ENCODE measurements around the gene TET2. TPM values are rescaled to one million over a fixed set of nuclear protein-coding genes. Genes with fewer than 3 reads are reported as not detected.

Gene TET2
- total RNA-seq, 1 experiment from 2014 or later, result 22.8 TPM

- ChIA-PET CTCF (no interaction called here), POLR2A (ENCODE audit: low non-redundant PET) (no interaction called here)
- H3K36me3 ChIP-seq (ENCODE audit: insufficient read depth, low read length, poor library complexity, severe bottlenecking), result peaks cover 43% of the 10 kb centered on the region
- H3K4me3 ChIP-seq (ENCODE audit: low read depth, low read length, poor library complexity, severe bottlenecking), result no peak overlapping the region
- H3K27me3 ChIP-seq (replicated peaks; ENCODE audit: insufficient read depth, low read depth, low read length, poor library complexity), result no peaks in the 10 kb centered on the region
- no peak for DNase-seq (ENCODE audit: low spot score)
- no TSS peak for BruUV-seq (replicated peaks)
- intact Hi-C loops (cut with micrococcal nuclease; ENCODE audit: unreplicated experiment), result no loop called here
- no peak for TF ChIP-seq CTCF (conservative IDR thresholded peaks at IDR 0.05; ENCODE audit: low read depth, low read length)
- no peak for TF ChIP-seq EZH2 (IDR thresholded peaks at IDR 0.05; ENCODE audit: borderline replicate concordance, low read depth, low read length, poor library complexity, severe bottlenecking)
- no peaks in the 10 kb centered on the region for H3K4me1 ChIP-seq (ENCODE audit: insufficient read depth, low read length, poor library complexity, severe bottlenecking)
- H3K27ac ChIP-seq (ENCODE audit: low read depth, low read length, poor library complexity, severe bottlenecking), result no peak overlapping the region
- no peaks in the 10 kb centered on the region for H3K9me3 ChIP-seq (ENCODE audit: low read depth, low read length, poor library complexity, severe bottlenecking)
Observed at GRCh38 chr4:105276361-105277104, 129.9 kb downstream of the TET2 start.

- H3K27ac ChIP-seq (ENCODE audit: low read depth, low read length, poor library complexity, severe bottlenecking), result no peak overlapping the region
- ChIA-PET CTCF (no interaction called here), POLR2A (ENCODE audit: low non-redundant PET) (no interaction called here)
- no peaks in the 10 kb centered on the region for H3K27me3 ChIP-seq (replicated peaks; ENCODE audit: insufficient read depth, low read depth, low read length, poor library complexity)
- H3K36me3 ChIP-seq (ENCODE audit: insufficient read depth, low read length, poor library complexity, severe bottlenecking), result peaks cover 35% of the 10 kb centered on the region
- no peak for TF ChIP-seq EZH2 (IDR thresholded peaks at IDR 0.05; ENCODE audit: borderline replicate concordance, low read depth, low read length, poor library complexity, severe bottlenecking)
- no peaks in the 10 kb centered on the region for H3K4me1 ChIP-seq (ENCODE audit: insufficient read depth, low read length, poor library complexity, severe bottlenecking)
- no peak for DNase-seq (ENCODE audit: low spot score)
- H3K9me3 ChIP-seq (ENCODE audit: low read depth, low read length, poor library complexity, severe bottlenecking), result no peaks in the 10 kb centered on the region
- H3K4me3 ChIP-seq (ENCODE audit: low read depth, low read length, poor library complexity, severe bottlenecking), result no peak overlapping the region
- intact Hi-C loops (cut with micrococcal nuclease; ENCODE audit: unreplicated experiment), result no loop called here
- no TSS peak for BruUV-seq (replicated peaks)
Observed at GRCh38 chr4:105277702-105278101, 131.0 kb downstream of the TET2 start.

- peaks cover 27% of the 10 kb centered on the region for H3K36me3 ChIP-seq (ENCODE audit: insufficient read depth, low read length, poor library complexity, severe bottlenecking)
- no peaks in the 10 kb centered on the region for H3K9me3 ChIP-seq (ENCODE audit: low read depth, low read length, poor library complexity, severe bottlenecking)
- no peak overlapping the region for H3K4me3 ChIP-seq (ENCODE audit: low read depth, low read length, poor library complexity, severe bottlenecking)
- ChIA-PET POLR2A (ENCODE audit: low non-redundant PET) (no interaction called here), CTCF (no interaction called here)
- TF ChIP-seq CTCF (conservative IDR thresholded peaks at IDR 0.05; ENCODE audit: low read depth, low read length) (no peak), EZH2 (IDR thresholded peaks at IDR 0.05; ENCODE audit: borderline replicate concordance, low read depth, low read length, poor library complexity, severe bottlenecking) (no peak)
- no TSS peak for BruUV-seq (replicated peaks)
- DNase-seq (ENCODE audit: low spot score), result no peak
- no peak overlapping the region for H3K27ac ChIP-seq (ENCODE audit: low read depth, low read length, poor library complexity, severe bottlenecking)
- H3K4me1 ChIP-seq (ENCODE audit: insufficient read depth, low read length, poor library complexity, severe bottlenecking), result no peaks in the 10 kb centered on the region
- intact Hi-C loops (cut with micrococcal nuclease; ENCODE audit: unreplicated experiment), result no loop called here
- H3K27me3 ChIP-seq (replicated peaks; ENCODE audit: insufficient read depth, low read depth, low read length, poor library complexity), result no peaks in the 10 kb centered on the region
Observed at GRCh38 chr4:105279314-105279713, 132.6 kb downstream of the TET2 start.

All from A673 (cell line).